Measurements from ENCODE around the gene RNF214.
"Not testable (repeated sequence)": the region's sequence is repeated elsewhere in the genome, so short reads cannot be mapped to it uniquely, and the experiment has no call there.

RNF214 gene

DNA sequence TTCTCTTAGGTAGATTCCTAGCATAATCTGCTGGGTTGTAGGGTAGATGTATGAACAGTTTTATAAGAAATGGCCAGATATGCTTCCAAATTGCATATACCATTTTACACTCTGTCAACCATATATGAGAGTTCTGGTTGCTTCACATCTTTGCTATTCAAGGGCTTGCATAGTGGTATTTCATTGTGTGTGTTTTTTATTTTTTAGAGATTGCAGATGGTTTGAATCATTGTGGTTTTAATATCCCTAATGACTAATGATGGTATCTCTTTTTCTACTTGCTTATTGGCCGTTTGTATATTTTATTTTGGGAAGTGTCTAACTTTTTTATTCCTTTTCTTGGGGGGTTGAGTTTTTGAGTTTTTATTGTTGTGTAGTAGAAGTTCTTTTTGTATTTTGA is 26.9 kb downstream of the RNF214 start:
- Histone ChIP-seq H3K9me3 (ENCODE audit: control insufficient read depth, insufficient read depth, low read length) (no peaks in the 10 kb centered on the region), H3K36me3 (ENCODE audit: insufficient read depth, low read length) (no peaks in the 10 kb centered on the region), H3K4me1 (ENCODE audit: insufficient read depth, low read length) (no peaks in the 10 kb centered on the region), H3K9ac (ENCODE audit: low read depth, low read length) (no peak overlapping the region)

DNA sequence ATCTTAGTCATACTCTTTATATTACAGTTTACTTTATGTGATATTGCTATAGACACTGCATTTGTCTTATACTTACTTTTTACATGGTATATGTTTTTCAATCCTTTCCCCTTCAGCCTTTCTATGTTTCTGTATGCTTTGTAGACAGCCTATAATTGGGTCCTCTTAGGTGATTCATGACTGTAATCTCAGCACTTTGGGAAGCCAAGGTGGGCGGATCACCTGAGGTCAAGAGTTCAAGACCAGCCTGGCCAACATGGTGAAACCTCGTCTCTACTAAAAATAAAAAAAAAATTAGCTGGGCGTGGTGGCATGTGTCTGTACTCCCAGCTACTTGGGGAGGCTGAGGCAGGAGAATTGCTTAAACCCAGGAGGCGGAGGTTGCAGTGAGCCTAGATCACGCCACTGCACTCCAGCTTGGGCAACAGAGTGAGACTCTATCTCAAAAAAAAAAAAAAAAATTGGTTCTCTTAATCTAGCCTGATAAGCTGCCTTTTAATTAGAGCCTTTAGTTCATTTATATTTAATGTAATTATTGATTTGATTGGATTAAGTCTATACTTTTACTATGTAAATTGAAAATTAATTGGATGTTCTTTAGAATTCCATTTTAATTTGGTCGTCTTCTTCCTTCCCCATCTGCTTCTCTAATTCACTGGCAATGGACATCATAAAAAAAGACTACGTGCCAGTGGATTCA is 32.3 kb downstream of the RNF214 start:
- not testable (repeated sequence) for H3K9me3 ChIP-seq (ENCODE audit: control insufficient read depth, insufficient read depth, low read length); H3K4me1 ChIP-seq (ENCODE audit: insufficient read depth, low read length); H3K36me3 ChIP-seq (ENCODE audit: insufficient read depth, low read length); H3K9ac ChIP-seq (ENCODE audit: low read depth, low read length)

GRCh38 chr11:117265745-117266144 is 33.3 kb downstream of the RNF214 start:
- no peaks in the 10 kb centered on the region for H3K9me3 ChIP-seq (ENCODE audit: control insufficient read depth, insufficient read depth, low read length)
- H3K36me3 ChIP-seq (ENCODE audit: insufficient read depth, low read length): no peaks in the 10 kb centered on the region
- no peak overlapping the region for H3K9ac ChIP-seq (ENCODE audit: low read depth, low read length)
- H3K4me1 ChIP-seq (ENCODE audit: insufficient read depth, low read length): no peaks in the 10 kb centered on the region

DNA sequence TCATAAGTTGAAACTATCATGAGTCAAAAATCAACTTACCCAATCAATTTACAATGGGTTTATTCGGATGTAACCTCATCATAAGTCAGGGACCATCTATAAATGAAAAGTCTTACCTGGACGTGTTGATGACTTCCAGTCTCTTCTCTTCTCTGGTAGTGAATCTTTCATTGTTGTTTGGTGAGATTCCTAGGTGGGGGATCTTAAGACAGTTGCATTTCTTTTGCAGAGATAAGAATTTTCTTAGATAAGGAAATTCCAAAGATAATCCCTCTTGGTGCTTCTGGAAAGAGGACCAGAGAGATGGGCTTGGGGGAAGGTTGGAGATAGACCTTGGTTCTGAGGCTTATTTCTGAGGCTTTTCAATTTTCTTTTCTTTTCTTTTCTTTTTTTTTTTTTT is 37.4 kb downstream of the RNF214 start:
- H3K4me1 ChIP-seq (ENCODE audit: insufficient read depth, low read length): no peaks in the 10 kb centered on the region
- H3K36me3 ChIP-seq (ENCODE audit: insufficient read depth, low read length): no peaks in the 10 kb centered on the region
- no peak overlapping the region for H3K9ac ChIP-seq (ENCODE audit: low read depth, low read length)
- no peaks in the 10 kb centered on the region for H3K9me3 ChIP-seq (ENCODE audit: control insufficient read depth, insufficient read depth, low read length)

DNA sequence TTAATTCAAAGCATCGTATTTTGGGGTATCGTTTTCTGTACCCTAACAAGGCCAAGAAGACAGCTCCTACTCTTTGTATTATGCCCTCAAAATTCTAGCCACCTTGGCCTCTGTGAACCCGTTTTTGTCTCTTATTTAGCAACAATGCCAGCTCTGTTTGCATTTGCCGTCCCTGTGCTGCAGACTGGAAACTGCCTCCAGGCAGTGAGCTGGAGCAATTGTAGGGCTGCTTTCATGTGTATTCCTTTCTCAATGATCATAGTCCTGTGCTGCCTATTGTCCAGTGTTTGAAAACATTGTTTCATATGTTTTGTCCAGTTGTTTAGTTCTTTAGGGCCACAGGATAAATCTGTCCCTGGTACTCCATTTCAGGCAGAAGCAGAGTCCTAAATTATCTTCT is 38.7 kb downstream of the RNF214 start:
- Histone ChIP-seq H3K4me1 (ENCODE audit: insufficient read depth, low read length) (no peaks in the 10 kb centered on the region), H3K36me3 (ENCODE audit: insufficient read depth, low read length) (no peaks in the 10 kb centered on the region), H3K9ac (ENCODE audit: low read depth, low read length) (no peak overlapping the region), H3K9me3 (ENCODE audit: control insufficient read depth, insufficient read depth, low read length) (no peaks in the 10 kb centered on the region)

DNA sequence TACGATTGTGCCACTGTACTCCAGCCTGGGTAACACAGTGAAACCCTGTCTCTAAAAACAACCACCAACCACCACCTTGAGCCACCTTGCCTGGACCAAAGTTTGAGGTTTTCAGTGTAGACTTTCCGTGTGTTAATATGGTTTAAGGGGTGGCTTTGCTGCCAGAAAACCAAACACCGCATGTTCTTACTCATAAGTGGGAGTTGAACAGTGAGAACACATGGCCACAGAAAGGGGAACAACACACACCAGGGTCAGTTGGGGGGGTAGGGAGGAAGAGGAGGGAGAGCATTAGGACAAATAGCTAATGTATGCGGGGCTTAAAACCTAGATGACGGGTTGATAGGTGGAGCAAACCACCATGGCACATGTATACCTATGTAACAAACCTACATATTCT is 39.7 kb downstream of the RNF214 start:
- H3K4me1 ChIP-seq (ENCODE audit: insufficient read depth, low read length); H3K9ac ChIP-seq (ENCODE audit: low read depth, low read length); H3K36me3 ChIP-seq (ENCODE audit: insufficient read depth, low read length); H3K9me3 ChIP-seq (ENCODE audit: control insufficient read depth, insufficient read depth, low read length): not testable (repeated sequence)

- Histone ChIP-seq H3K4me1 (ENCODE audit: insufficient read depth, low read length) (peaks cover 3% of the 10 kb centered on the region; the same call in 1 of the 2 replicates), H3K9ac (ENCODE audit: low read depth, low read length) (no peak overlapping the region), H3K9me3 (ENCODE audit: control insufficient read depth, insufficient read depth, low read length) (no peaks in the 10 kb centered on the region), H3K36me3 (ENCODE audit: insufficient read depth, low read length) (no peaks in the 10 kb centered on the region)
Measured at GRCh38 chr11:117273550-117274289, 41.2 kb downstream of the RNF214 start.

DNA sequence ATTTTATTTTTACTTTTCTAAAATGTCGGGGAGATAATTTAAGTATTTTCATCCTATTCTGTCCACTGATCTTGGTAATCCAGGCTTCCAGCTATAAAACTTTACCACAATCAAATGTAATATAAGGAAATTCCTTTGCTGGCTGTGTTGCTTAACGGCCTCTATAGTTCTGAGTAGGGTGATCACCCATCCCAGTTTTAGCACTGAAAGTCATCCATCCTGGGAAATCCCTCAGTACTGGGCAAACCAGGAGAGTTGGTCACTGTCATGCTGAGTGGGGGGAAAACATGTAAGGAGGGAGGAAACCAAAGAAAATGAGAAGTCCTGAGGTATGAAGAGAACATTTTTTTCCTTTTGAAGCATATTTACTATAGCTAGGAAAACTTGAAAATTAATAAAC is 45.9 kb downstream of the RNF214 start:
- H3K9ac ChIP-seq (ENCODE audit: low read depth, low read length): no peak overlapping the region
- no peaks in the 10 kb centered on the region; the same call in 1 of the 2 replicates for H3K36me3 ChIP-seq (ENCODE audit: insufficient read depth, low read length)
- H3K9me3 ChIP-seq (ENCODE audit: control insufficient read depth, insufficient read depth, low read length): no peaks in the 10 kb centered on the region
- peaks cover 14% of the 10 kb centered on the region; the same call in 1 of the 2 replicates for H3K4me1 ChIP-seq (ENCODE audit: insufficient read depth, low read length)

DNA sequence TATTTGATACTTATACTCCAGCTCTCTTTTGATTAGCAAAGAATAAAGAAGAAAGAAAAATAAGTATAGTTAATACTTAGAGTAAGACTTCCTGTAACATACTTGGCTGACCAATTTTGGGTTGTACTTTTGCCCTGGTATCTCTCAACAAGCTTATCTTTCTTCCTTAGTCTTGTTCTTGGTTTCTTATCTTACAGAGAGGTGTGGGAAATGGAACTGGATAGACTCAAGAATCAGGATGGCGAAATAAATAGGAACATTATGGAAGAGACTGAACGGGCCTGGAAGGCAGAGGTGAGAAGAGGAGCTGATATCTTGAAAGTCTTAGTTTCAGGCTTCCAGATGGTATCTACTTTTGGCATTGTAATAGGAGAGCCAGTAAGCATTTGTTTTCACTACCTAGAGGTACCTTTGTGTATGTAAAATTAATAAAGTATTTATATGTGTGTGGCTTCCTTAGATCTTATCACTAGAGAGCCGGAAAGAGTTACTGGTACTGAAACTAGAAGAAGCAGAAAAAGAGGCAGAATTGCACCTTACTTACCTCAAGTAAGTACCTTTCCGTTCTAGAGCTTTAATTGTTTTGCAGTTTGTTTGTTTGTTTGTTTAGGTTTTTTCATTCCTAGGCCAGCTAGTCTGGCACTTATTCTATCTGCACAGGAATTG is 47.4 kb downstream of the RNF214 start:
- peaks cover 14% of the 10 kb centered on the region; the same call in 1 of the 2 replicates for H3K4me1 ChIP-seq (ENCODE audit: insufficient read depth, low read length)
- no peaks in the 10 kb centered on the region for H3K9me3 ChIP-seq (ENCODE audit: control insufficient read depth, insufficient read depth, low read length)
- H3K9ac ChIP-seq (ENCODE audit: low read depth, low read length): no peak overlapping the region
- H3K36me3 ChIP-seq (ENCODE audit: insufficient read depth, low read length): no peaks in the 10 kb centered on the region; the same call in 1 of the 2 replicates

GRCh38 chr11:117281159-117281558 is 48.7 kb downstream of the RNF214 start:
- no peak overlapping the region for H3K9ac ChIP-seq (ENCODE audit: low read depth, low read length)
- no peaks in the 10 kb centered on the region for H3K9me3 ChIP-seq (ENCODE audit: control insufficient read depth, insufficient read depth, low read length)
- no peaks in the 10 kb centered on the region; the same call in none of the 2 replicates for H3K36me3 ChIP-seq (ENCODE audit: insufficient read depth, low read length)
- H3K4me1 ChIP-seq (ENCODE audit: insufficient read depth, low read length): peaks cover 14% of the 10 kb centered on the region; the same call in 1 of the 2 replicates

DNA sequence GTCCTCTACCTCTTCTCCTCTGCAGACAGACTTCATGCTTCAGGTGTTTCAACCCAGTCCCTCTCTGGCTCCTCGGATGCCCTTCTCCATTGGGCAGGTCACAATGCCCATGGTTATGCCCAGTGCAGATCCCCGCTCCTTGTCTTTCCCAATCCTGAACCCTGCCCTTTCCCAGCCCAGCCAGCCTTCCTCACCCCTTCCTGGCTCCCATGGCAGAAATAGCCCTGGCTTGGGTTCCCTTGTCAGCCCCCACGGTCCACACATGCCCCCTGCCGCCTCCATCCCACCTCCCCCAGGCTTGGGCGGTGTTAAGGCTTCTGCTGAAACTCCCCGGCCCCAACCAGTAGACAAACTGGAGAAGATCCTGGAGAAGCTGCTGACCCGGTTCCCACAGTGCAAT is 49.4 kb downstream of the RNF214 start:
- Histone ChIP-seq H3K9me3 (ENCODE audit: control insufficient read depth, insufficient read depth, low read length) (no peaks in the 10 kb centered on the region), H3K4me1 (ENCODE audit: insufficient read depth, low read length) (peaks cover 14% of the 10 kb centered on the region; the same call in 1 of the 2 replicates), H3K36me3 (ENCODE audit: insufficient read depth, low read length) (no peaks in the 10 kb centered on the region; the same call in none of the 2 replicates), H3K9ac (ENCODE audit: low read depth, low read length) (no peak overlapping the region)

GRCh38 chr11:117282956-117283355 is 50.5 kb downstream of the RNF214 start:
- peaks cover 14% of the 10 kb centered on the region; the same call in 1 of the 2 replicates for H3K4me1 ChIP-seq (ENCODE audit: insufficient read depth, low read length)
- no peaks in the 10 kb centered on the region for H3K9me3 ChIP-seq (ENCODE audit: control insufficient read depth, insufficient read depth, low read length)
- no peak overlapping the region for H3K9ac ChIP-seq (ENCODE audit: low read depth, low read length)
- H3K36me3 ChIP-seq (ENCODE audit: insufficient read depth, low read length): peaks cover 3% of the 10 kb centered on the region

GRCh38 chr11:117284053-117284452 is 51.6 kb downstream of the RNF214 start:
- H3K4me1 ChIP-seq (ENCODE audit: insufficient read depth, low read length): peaks cover 11% of the 10 kb centered on the region; the same call in 1 of the 2 replicates
- no peaks in the 10 kb centered on the region for H3K9me3 ChIP-seq (ENCODE audit: control insufficient read depth, insufficient read depth, low read length)
- peaks cover 4% of the 10 kb centered on the region for H3K36me3 ChIP-seq (ENCODE audit: insufficient read depth, low read length)
- H3K9ac ChIP-seq (ENCODE audit: low read depth, low read length): no peak overlapping the region

GRCh38 chr11:117286588-117286987 is 54.1 kb downstream of the RNF214 start:
- H3K9me3 ChIP-seq (ENCODE audit: control insufficient read depth, insufficient read depth, low read length): no peaks in the 10 kb centered on the region
- H3K4me1 ChIP-seq (ENCODE audit: insufficient read depth, low read length): peaks cover 1% of the 10 kb centered on the region; the same call in 1 of the 2 replicates
- peaks cover 10% of the 10 kb centered on the region for H3K36me3 ChIP-seq (ENCODE audit: insufficient read depth, low read length)
- no peak overlapping the region for H3K9ac ChIP-seq (ENCODE audit: low read depth, low read length)

Measured in ES-I3 (cell line).